ENCODE measurements around the gene UBE3D. TPM values are rescaled to one million over a fixed set of nuclear protein-coding genes. Genes with fewer than 3 reads are reported as not detected.
A peak's percentile ranks its signal among the peaks of the same experiment; 100 is the strongest.

UBE3D gene
- total and polyA plus RNA-seq, 2 of the 4 experiments (the other 2 are of a cell fraction): 3.2 to 6.3 TPM

DNA sequence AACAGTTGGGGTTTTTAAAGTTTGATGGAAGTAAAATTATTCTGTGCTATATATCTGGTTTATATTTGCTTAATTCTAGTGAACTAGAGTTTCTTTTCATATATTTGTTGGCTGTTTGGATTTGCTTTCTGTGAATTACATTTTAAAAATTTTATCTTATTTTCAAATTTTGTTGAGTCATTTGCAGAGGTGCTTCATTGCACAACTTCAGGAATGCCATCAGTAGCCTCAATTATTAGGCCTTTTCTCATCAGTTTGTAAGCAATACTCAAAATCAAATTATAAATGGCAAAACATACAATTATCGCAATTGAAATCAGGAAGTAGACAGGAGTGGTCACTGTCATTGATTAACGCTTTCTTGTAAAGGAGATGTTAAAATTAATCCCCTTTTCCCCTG, 96.9 kb downstream of the UBE3D start:
- H4K5ac ChIP-seq (ENCODE audit: low read depth, low read length): no peak overlapping the region
- BruUV-seq (replicated peaks): no TSS peak
- in situ Hi-C loops (cut with MboI; ENCODE audit: low sequenced_read_pairs) (no loop called here), intact Hi-C loops (cut with micrococcal nuclease) (no loop called here), dilution Hi-C loops (cut with HindIII; ENCODE audit: low sequenced_read_pairs, unreplicated experiment) (no loop called here)
- H3K4me2 ChIP-seq (ENCODE audit: low read depth, low read length): no peak overlapping the region
- no peaks in the 10 kb centered on the region for H3K9me1 ChIP-seq (ENCODE audit: insufficient read depth, low read length)
- no peaks in the 10 kb centered on the region; a peak in 1 of 4 replicates for H3K79me1 ChIP-seq (ENCODE audit: low read depth in 1 of 2, low read length in 2 of 2)
- H2AFZ ChIP-seq (replicated peaks; ENCODE audit: low read length, poor library complexity): no peak overlapping the region
- no peak overlapping the region for H2BK5ac ChIP-seq (ENCODE audit: low read depth, low read length, poor library complexity, severe bottlenecking)
- no peak overlapping the region for H2BK15ac ChIP-seq (ENCODE audit: low read depth, low read length)
- ChIA-PET CTCF (no interaction called here), POLR2A (ENCODE audit: unreplicated experiment) (interaction anchor here (0.6 kb wide), 1 partner anchor 542 kb away, joined by 5 read pairs; no protein-coding TSS in a partner anchor)
- no peak overlapping the region for H3K9ac ChIP-seq (ENCODE audit: low read depth, low read length)
- H3K14ac ChIP-seq (replicated peaks; ENCODE audit: low read depth, low read length): no peak overlapping the region
- no peak overlapping the region for H4K8ac ChIP-seq (ENCODE audit: low read depth in 2 of 2, low read length in 2 of 2)
- H3K23ac ChIP-seq (ENCODE audit: low read depth, low read length): no peak overlapping the region
- H4K91ac ChIP-seq (ENCODE audit: insufficient read depth, low read depth, low read length): no peak overlapping the region
- H3K27me3 ChIP-seq (ENCODE audit: control insufficient read depth, insufficient read depth, low read length): no peaks in the 10 kb centered on the region
- H4K20me1 ChIP-seq (ENCODE audit: insufficient read depth, low read length): no peaks in the 10 kb centered on the region
- H3K9me3 ChIP-seq (ENCODE audit: control insufficient read depth, insufficient read depth, low read length): no peaks in the 10 kb centered on the region
- no peak overlapping the region for H2AK9ac ChIP-seq (replicated peaks; ENCODE audit: low read depth, low read length, poor library complexity)
- 0 out of 2 replicates have a peak, but pooled peaks cover 2% of the 10 kb centered on the region for H3K4me1 ChIP-seq (ENCODE audit: control insufficient read depth, insufficient read depth, low read length)
- WGBS, 2 experiments (ENCODE audit: extremely low coverage in 2 of 2, insufficient read length in 1 of 2): no CpG with 5 or more reads among the region's 2 CpGs
- H3K4me3 ChIP-seq (ENCODE audit: insufficient read depth, low read depth, low read length): no peak overlapping the region
- ATAC-seq (ENCODE audit: low read depth) (no peak), DNase-seq (no peak)
- no peak overlapping the region for H2BK20ac ChIP-seq (ENCODE audit: low read depth, low read length)
- H3K27ac ChIP-seq (ENCODE audit: insufficient read depth, low read length): no peak overlapping the region
- H3K56ac ChIP-seq (ENCODE audit: extremely low read depth, insufficient read depth, low read length): no peak overlapping the region
- H2BK120ac ChIP-seq (ENCODE audit: low read depth, low read length): no peak overlapping the region
- no peak overlapping the region for H3K4ac ChIP-seq (ENCODE audit: low read depth, low read length)
- no peak overlapping the region for H2AK5ac ChIP-seq (ENCODE audit: low read depth, low read length)
- no peaks in the 10 kb centered on the region for H3K36me3 ChIP-seq (ENCODE audit: control insufficient read depth, insufficient read depth, low read length)
- TF ChIP-seq RFX5 (IDR thresholded peaks at IDR 0.05; ENCODE audit: low read depth, low read length) (no peak), MXI1 (IDR thresholded peaks at IDR 0.05; ENCODE audit: borderline replicate concordance, low read depth, low read length) (no peak), MAFK (IDR thresholded peaks at IDR 0.05; ENCODE audit: low read depth, low read length) (no peak), FOS (IDR thresholded peaks at IDR 0.05; ENCODE audit: low read depth, low read length) (no peak), RAD21 (IDR thresholded peaks at IDR 0.05; ENCODE audit: low read length) (no peak), CHD1 (IDR thresholded peaks at IDR 0.05; ENCODE audit: low read depth, low read length) (no peak), MAZ (IDR thresholded peaks at IDR 0.05; ENCODE audit: borderline replicate concordance, low read depth, low read length) (no peak), NFE2L2 (IDR thresholded peaks at IDR 0.05; ENCODE audit: low read depth, low read length) (peak; percentile 38; the same call in 1 of the 2 replicates), CEBPB (IDR thresholded peaks at IDR 0.05; ENCODE audit: low read depth, low read length) (peak; percentile 77), POLR2A (IDR thresholded peaks at IDR 0.05; ENCODE audit: low read depth, low read length) (no peak), SMC3 (IDR thresholded peaks at IDR 0.05; ENCODE audit: low read depth, low read length) (no peak), RCOR1 (IDR thresholded peaks at IDR 0.05; ENCODE audit: insufficient replicate concordance, low read length) (no peak), BHLHE40 (IDR thresholded peaks at IDR 0.05; ENCODE audit: low read depth, low read length) (no peak)
- TF ChIP-seq, protein P1, sequence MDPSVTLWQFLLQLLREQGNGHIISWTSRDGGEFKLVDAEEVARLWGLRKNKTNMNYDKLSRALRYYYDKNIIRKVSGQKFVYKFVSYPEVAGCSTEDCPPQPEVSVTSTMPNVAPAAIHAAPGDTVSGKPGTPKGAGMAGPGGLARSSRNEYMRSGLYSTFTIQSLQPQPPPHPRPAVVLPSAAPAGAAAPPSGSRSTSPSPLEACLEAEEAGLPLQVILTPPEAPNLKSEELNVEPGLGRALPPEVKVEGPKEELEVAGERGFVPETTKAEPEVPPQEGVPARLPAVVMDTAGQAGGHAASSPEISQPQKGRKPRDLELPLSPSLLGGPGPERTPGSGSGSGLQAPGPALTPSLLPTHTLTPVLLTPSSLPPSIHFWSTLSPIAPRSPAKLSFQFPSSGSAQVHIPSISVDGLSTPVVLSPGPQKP (IDR thresholded peaks at IDR 0.05; ENCODE audit: borderline replicate concordance, low read depth, low read length): no peak
- TF ChIP-seq, protein P2, sequence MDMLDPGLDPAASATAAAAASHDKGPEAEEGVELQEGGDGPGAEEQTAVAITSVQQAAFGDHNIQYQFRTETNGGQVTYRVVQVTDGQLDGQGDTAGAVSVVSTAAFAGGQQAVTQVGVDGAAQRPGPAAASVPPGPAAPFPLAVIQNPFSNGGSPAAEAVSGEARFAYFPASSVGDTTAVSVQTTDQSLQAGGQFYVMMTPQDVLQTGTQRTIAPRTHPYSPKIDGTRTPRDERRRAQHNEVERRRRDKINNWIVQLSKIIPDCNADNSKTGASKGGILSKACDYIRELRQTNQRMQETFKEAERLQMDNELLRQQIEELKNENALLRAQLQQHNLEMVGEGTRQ (IDR thresholded peaks at IDR 0.05; ENCODE audit: low read depth, low read length): no peak
- TF ChIP-seq, protein P3, sequence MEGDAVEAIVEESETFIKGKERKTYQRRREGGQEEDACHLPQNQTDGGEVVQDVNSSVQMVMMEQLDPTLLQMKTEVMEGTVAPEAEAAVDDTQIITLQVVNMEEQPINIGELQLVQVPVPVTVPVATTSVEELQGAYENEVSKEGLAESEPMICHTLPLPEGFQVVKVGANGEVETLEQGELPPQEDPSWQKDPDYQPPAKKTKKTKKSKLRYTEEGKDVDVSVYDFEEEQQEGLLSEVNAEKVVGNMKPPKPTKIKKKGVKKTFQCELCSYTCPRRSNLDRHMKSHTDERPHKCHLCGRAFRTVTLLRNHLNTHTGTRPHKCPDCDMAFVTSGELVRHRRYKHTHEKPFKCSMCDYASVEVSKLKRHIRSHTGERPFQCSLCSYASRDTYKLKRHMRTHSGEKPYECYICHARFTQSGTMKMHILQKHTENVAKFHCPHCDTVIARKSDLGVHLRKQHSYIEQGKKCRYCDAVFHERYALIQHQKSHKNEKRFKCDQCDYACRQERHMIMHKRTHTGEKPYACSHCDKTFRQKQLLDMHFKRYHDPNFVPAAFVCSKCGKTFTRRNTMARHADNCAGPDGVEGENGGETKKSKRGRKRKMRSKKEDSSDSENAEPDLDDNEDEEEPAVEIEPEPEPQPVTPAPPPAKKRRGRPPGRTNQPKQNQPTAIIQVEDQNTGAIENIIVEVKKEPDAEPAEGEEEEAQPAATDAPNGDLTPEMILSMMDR (conservative IDR thresholded peaks at IDR 0.05; ENCODE audit: low read depth, low read length): no peak
- no peak overlapping the region for H3K18ac ChIP-seq (ENCODE audit: low read depth, low read length)

Measured in IMR-90 (cell line).